Limb (tissue), 2 donors: ENCODE measurements around the gene CPXM1.
"Not testable (repeated sequence)": the region's sequence is repeated elsewhere in the genome, so short reads cannot be mapped to it uniquely, and the experiment has no call there.

Experiments used
- DNase-seq, 2 donors: peaks; one replicate each; pipeline ENCODE4 v3.0.0-alpha.2; 2016; ENCODE audit errors: extremely low spot score in 2 of 2

Gene CPXM1

DNA sequence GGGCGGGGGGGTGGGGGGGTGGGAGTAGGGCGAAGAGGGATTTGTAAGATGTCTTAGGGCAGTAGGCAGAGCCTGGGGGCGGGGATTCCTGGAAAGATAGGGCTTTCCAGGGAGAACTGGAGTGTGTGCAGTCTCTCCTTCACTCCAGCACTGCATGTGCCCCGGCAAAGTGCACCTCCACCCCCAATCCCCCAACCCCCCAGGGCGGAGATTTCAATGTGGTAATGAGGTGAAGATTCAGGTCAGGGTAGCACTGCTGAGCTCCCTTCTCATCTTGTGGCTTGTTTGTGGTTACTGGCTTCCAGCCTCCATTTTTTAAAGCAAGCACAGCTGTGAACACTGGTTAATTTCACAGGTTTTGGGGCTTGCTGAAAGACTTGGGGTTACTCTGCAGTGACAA, 21.6 kb upstream of the CPXM1 start:
- DNase-seq = no peak

DNA sequence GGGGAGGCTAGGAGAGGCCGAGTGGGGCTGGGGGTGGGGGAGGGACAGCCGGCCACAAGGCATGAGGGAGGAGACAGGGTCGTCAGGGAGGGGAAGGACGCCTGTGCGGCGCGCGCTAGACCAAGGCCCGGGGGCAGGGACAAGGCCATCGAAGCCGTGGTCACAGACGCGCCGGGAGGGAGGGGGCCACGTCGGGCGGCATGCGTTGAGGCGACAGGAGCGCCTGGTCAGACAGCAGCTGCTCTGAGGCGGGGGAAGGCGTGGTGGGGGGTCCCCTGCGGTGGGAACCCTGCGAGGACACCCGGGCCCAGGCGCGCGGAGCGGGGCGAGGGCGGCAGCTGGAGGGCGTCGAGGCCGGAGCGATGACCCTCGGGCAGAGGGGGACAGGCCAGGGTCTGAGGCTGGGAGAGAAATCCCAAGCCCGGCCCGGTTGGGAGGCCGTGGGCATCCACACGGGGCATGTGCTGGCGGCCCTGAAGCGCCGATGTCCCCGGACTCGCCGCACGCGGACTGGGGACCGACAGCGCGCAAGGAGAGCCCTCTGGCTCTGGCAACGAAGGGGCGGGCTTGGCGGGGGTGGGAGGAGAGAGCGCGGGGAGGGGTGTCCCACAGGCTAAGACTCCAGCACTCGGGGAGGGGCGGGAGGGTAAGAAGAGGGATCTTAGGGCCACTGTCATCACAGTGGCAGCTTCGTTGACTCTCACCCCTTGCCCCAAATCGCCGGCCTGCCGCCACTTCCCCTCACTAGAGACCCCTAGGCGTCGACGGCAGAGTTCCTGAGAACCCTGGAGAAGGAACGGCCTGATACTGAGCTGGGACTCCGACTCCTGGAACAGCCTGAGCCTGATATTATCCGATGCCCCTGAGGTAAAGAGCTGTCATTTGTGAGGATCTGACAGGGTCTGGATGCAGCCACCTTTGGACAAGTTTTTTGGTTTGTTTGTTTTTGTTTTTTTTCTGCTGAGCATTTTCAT, 20.8 kb upstream of the CPXM1 start:
- DNase-seq = peak in 1 of 2 donors; percentile 40

DNA sequence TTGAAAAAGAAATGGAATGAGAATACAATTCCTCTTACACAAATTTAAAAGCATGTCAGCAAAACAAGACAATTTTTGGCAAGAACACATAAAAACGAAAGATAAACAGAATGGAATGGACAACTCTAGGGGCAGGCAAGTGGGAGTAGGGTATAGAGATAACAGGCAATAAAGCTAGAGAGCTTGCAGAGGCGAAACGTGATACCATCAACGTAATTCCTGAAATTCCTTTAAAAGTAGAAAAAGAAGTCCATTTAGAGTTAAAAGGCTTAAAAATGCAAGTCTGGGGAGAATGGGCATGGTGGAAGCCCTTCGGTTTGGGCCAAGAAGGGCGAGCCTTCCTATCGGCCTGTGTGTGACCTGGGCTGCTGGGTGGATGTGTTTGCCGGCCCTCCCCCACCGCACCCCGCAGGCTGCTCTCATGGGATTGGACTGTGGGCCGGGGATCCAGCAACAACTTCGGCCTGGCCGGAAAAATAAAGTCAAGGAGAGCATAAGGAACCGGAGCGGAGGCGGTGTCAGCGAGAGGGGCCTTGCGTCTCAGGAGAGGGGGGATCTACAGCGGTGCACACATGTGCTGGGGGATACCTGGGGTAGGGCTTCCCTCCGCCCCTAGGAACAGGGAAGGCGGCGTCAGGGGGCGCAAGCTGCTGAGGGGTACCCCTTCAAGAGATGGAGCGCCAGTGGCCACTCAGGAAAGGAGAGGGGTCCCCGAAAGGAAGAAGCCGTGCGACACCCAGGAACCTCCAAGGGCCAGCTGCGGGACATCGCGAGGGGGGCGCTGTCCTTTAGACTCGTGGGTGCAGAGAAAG, 19.9 kb upstream of the CPXM1 start:
- DNase-seq = peak in 1 of 2 donors; percentile 36

DNA sequence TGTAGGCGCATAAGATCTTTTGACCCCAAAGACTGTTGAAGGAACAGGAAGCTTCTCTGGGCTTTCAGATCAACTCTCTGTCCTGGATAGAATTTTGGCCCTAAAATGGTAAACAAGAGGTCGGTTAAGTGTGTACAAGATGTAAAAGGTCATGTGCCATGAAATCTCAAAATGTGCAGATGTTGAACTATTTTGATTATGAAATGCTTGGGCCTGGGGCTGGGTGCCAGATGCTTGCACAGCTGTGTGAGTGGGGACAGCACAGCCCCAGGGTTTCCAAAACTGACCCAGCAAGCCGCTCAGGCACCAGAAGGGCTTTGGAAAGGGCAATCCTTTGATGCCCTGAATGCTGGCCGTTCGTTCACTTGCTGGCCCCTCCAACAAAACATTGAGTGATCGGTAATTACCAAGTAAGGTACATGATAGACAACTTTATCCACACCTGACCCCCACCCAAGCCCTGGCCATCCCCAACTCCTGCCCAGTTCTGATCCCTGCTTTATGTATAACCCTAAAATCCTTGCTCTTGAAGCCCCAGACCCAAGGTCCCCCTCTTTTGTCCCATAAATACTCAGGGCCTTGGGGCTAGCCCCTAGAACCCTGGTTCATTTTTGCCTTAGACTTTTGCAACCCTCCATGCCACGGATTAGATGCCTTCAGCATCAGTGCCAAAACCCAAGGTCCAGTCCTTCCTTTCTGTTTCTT, 17.6 kb upstream of the CPXM1 start:
- DNase-seq = no peak

DNA sequence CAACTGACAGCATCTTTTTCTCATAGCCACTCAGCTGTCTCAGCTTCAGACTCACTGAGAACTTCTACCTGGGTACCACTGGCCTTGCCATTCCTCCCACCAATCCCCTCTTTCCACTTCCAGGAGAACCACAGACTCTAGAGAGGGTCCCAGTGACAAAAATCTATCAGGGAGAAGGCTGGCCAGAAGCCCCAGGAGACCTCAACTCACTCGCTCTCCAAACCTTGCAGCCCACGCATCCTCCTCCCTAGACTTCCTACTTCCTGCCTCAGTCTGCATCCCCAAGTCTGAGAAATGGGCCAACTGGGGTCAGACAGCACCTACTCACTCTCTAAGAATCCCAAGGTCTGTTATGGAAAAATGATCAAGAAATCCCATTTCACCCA, 16.9 kb upstream of the CPXM1 start:
- no peak for DNase-seq

DNA sequence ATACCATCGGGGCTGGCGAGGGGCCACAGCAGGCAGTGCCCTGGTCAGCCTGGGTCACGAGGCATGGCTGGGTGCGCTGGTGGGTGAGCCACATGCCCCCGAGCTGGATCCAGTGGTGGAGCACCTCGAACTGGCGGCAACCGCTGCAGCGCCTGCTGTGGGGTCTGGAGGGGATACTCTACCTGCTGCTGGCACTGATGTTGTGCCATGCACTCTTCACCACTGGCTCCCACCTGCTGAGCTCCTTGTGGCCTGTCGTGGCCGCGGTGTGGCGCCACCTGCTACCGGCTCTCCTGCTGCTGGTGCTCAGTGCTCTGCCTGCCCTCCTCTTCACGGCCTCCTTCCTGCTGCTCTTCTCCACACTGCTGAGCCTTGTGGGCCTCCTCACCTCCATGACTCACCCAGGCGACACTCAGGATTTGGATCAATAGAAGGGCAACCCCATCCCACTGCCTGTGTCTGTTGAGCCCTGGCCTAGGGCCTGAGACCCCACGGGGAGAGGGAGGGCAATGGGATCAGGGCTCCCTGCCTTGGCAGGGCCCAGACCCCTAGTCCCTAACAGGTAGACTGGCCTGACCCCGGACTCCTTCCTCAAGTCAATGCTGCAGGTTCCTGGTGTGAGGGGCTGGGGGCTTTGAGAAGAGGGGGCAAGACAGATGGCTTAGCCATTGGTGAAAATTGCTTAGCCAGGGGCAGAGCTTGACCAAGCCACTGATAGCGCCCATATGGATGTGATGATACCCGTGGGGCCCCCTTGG, 16.3 kb upstream of the CPXM1 start:
- no peak for DNase-seq

DNA sequence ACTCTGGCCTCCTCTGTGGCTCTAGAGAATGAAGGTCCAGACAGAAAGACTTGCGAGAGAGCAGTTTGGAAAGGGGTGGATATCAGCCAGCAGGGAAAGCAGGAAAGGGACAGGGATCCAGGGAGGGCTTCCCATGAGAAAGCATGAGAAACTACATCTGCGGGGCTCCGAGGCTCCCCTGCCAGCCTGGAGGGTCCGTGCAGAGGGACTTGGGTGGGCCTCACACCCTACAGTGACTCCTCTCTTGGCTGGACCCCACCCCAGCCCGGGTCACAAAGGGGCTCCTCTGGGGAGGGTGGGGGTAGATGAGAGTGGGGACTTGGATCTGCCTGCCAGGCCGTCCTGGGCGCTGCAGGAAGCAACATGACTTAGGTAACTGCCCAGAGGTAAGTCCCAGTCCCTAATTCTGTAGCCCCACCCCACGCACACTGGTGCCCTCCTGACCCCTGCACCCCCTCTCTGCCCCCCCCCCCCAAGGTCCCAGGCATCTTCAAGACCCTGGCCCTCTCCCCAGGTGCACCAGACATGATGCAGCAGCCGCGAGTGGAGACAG, 15.7 kb upstream of the CPXM1 start, which contains the start of gene TMEM239:
Gene TMEM239 (plus strand): TSS at position 335 of the 553 bp plus-strand sequence. CDS start 191 bp downstream, at position 526.
- DNase-seq = no peak

DNA sequence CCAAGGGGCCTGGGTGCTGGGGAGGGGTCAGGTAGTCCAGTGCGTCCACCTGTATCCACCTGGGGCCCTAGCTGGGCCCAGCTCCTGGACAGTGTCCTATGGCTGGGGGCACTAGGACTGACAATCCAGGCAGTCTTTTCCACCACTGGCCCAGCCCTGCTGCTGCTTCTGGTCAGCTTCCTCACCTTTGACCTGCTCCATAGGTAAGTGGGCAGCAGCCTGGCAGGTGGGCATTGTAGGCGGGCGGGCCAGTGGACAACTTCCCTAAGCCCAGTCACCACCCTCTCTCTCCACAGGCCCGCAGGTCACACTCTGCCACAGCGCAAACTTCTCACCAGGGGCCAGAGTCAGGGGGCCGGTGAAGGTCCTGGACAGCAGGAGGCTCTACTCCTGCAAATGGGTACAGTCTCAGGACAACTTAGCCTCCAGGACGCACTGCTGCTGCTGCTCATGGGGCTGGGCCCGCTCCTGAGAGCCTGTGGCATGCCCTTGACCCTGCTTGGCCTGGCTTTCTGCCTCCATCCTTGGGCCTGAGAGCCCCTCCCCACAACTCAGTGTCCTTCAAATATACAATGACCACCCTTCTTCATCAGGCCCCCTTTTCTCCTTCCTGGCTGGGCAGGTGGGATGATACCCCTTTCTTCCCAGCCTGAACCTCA, 14.9 kb upstream of the CPXM1 start:
- no peak for DNase-seq

DNA sequence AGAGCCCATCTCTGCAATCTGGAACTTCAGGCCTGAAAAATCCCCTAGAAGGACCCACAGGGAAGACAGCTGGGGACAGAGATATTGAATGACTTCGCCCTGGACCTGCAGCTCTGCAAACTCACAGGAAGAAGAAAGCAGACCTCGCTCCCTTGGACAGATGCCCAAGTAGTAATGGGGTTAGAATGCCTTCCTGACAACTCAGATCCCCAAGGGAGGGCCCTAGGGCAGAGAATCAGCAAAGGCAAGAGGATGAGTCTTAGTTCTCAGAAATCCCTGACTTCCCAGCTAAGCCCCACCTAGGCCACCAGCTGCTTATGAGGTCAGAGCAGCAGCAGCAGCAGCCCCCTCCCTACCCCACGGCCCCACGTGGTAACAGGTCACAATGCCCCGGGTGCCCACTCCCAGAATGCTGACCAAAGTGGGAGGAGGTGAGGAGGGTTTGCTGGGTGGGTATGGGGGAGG, 14.2 kb upstream of the CPXM1 start, which contains the start of gene C20orf141:
Gene C20orf141 (plus strand): TSS at position 401 of the 465 bp plus-strand sequence. CDS start 198 bp downstream, outside the sequence.
- peak in 1 of 2 donors; percentile 37 for DNase-seq

DNA sequence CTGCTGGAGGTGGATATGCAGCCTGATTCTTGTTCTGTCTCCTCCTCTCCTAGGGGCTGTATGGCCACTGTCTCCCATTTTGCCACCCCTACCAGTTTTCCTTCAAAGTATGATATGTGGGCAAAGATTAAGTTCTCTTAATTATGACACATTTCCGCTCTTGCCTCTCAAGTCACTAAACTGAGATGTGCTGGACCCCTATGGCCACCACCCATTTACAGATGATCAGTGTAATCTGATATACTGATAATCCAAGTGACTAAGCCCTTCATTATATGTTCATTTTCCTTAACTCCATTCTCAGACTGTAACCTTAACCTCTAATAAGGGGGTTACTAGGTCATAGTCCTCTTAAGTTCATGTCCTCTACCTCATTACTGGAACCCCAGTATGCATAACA, 13.6 kb upstream of the CPXM1 start:
- DNase-seq = no peak

DNA sequence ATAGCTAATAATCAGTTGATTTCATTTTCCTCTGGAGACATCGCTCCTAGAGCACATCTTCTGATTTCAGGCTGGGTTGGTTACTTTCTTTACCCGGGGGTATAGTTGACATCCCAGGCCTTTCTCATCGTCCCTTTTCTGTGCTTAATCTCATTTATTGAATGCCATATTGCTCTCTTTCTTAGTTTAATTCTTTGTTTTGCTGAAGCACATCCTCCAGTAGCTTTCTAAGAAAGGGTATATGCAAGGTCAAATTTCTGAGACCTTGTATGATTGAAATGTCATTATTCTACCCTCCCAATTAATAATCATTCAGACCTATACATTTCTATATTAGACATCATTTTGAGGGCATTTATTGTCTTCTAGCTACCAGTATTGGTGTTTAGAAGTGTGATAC, 11.8 kb upstream of the CPXM1 start:
- DNase-seq = no peak

DNA sequence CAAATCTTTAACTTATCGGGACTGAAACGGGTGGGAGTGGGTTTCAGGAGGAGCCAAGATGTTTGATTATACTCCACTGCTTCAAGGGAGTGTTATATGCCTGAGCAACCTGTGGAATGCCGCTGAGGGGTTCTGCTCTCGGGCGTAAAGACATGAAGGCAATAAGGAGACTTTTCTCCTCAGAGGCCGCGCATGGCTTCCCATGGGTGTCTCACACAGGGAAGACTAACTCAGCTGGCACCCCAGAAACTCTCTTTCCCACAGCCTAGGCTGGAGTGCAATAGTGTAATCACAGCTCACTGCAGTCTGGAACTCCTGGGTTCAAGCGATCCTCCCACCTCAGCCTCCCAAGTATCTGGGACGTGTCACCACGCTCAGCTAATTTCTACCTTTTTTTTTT, 9.3 kb upstream of the CPXM1 start:
- DNase-seq = no peak

DNA sequence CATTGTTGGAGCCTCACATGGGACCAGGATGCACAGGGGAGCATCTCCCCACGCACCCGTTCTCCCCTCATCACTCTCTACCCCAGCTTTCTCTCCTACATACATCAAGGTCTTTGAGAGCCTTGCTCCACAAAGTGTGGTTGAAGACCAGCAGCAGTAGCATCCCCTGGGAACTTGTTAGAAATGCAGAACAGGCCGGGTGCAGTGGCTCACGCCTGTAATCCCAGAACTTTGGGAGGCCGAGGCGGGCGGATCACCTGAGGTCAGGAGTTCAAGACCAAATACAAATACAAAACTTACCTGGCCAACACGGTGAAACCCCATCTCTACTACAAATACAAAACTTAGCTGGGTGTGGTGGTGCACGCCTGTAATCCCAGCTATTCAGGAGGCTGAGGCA, 7.5 kb upstream of the CPXM1 start:
- DNase-seq = not testable (repeated sequence)

DNA sequence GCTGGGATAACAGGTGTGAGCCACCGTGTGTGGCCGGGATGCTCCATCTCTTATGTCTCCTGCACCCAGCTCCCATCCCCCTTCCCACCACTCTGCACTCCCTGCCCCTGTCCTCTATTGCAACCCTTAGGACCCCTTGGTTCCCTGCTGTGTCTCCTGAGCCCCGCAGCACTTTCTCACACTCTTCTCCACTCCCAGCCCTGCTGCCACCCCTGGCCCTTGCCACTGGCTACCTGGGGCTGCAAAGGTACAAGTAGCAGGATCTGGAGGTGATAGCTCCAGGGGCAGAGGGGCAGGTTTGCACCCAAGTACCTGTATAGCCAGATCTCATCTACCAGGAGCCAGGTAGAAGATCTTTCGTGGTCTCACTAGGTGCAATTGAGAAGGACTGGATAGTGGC, 6.6 kb upstream of the CPXM1 start:
- DNase-seq = no peak

DNA sequence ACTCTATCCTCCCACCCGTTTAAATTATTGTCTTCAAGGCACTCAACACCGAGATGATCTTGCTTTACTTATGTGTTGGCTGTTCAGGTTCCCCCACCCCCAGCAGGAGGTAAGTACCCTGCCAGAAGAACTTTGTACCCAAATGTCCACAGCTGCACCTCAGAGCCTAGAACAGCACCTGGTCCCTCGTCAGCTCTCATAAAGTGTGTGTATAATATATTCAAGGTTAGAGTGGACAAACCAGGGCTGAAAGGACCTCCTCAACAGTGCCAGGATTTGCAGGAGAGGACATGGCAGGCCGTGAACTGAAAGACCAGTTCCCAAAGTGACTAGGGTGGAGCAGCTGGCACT, 5.9 kb upstream of the CPXM1 start:
- no peak for DNase-seq

DNA sequence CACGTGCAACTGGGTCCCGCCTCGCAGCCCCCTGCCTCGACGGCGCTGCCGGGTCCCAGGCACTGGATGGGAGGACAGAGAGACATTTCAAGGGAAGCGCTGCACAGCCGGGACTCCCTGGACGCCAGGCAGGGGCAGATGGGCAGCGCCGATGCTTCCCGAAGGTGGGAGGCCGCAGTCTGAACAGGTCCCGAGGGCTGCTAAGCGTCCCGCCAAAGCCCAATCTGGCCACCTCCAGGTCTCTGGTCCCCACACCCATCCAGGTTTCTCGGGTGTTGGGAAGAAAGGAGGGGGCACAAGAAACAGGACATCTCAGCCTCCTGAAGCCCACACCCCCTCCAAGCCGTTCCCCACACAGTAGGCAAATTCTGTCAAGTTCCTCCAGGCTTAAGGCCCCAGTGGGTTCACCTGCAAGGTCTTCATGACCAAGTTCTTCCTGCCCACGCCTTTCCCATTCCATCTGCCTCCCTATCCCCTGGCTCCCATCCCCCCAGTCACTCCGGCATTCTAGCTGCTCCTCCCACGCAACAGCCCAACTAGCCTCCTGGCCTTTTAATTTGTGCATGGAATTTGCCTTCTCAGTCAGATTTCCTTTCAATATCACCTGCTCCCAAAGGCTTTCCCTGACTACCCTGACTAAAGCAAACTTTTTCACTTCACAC, 5.4 kb upstream of the CPXM1 start:
- no peak for DNase-seq

DNA sequence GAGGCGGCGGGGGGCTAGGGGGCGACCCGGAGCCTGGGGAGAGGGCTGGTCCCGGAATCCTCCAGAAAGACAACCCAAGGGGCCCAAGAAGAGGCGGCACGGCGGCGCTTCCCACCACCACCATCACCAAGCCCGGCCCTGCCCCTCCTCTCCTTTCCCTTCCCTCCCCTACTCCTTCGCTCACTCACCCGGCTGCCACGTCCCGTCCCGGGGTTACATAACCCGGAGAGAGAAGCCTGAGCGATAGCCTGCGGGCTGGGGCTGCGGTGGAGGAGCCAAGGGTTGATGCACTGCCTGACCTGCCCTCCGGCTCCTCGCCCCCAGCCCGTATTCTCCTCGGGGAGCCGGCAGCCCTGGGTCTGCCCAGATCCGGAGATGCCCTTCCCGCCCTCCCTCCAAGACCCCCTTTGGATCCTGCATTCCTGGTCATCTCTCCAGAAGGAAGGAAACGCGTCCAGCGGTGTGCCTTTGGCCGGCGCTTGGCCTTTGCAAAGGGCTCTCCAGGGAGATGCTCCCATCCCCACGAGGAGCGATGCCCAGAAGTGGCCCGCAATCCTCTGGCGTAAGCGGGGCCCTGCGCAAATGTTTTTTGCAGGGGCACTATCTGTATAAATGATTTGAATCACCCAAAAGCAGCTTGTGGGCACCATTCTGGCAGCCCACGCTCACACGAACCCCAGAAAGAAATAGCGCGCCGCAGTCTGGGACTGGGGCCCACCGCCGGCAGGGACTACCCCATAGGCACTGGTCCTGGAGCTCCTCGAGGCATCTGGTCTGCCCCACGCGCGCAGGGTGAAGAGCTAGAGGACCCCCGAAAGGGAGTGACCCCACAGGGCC, 4.6 kb upstream of the CPXM1 start:
- DNase-seq = no peak

DNA sequence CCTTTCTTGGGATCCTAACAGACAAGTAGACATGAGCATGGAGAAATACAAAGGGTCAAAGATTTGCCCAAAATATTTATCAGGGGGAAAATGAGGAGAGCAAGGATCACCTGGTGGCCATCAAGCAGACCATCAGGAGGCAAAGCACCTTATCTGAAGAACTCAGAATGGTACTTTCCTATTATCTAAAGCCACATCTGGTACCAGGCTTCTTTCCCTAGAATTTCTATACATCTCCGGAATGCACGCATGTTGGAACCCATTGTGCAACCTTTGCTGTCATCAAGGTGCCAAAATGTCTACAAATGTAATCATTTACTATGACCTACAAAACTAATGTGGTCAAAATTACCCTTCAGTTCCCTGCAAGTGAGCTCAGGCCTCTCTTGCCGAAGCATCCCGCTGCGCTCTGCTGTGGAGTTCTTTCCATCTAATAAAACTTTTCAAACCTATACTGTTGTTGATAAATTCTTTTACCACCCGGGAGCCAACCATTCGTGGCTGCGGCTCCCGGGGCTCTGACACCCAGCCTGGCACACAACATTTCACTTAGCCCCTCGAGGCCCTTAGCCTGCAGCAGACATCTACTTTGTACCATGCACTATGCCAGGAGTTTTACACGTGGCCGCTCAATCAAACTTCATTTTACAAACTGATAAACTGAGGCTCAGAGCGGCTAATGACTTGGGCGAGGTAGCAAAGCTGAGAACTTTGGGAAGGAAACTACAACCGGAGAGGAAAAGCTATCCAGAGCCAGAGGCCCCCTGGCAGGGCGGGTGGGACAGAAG, 3.8 kb upstream of the CPXM1 start:
- DNase-seq = no peak
